CD14-positive monocyte (primary cell): ENCODE measurements around the gene EPHB2. TPM values are rescaled to one million over a fixed set of nuclear protein-coding genes. Genes with fewer than 3 reads are reported as not detected.

ENCODE experiments used
- DNase-seq, 3 donors: peaks; one replicate each; pipeline ENCODE4 v3.0.0-alpha.2; 2011 to 2022
- H2AFZ ChIP-seq: 2 replicates; pipeline ENCODE4 v1.6.0; 2012; ENCODE audit warnings: mild to moderate bottlenecking, low read depth, low read length, inconsistent platforms; ENCODE audit not compliant: insufficient read depth, poor library complexity, severe bottlenecking
- H3K27ac ChIP-seq, 2 donors: 1 replicate in 1 of 2; 2 replicates in 1 of 2; pipeline ENCODE4 v1.5.1; 2012 to 2013; ENCODE audit warnings: low read length in 2 of 2, control low read depth in 1 of 2, inconsistent platforms in 1 of 2, low read depth in 1 of 2, mild to moderate bottlenecking in 1 of 2
- H3K27me3 ChIP-seq, 2 donors: one replicate each; pipeline versions ENCODE4 v1.6.0 to v1.6.1; 2011 to 2013; ENCODE audit warnings: low read length in 2 of 2; ENCODE audit not compliant: control insufficient read depth in 2 of 2, insufficient read depth in 2 of 2
- H3K36me3 ChIP-seq, 2 donors: replicated peaks in 1 of 2; 1 replicate in 1 of 2; 2 replicates in 1 of 2; pipeline versions ENCODE4 v1.5.1 to v1.6.1; 2012 to 2013; ENCODE audit warnings: low read length in 2 of 2, control low read depth in 1 of 2, inconsistent platforms in 1 of 2, mild to moderate bottlenecking in 1 of 2; ENCODE audit not compliant: insufficient read depth in 2 of 2, control insufficient read depth in 1 of 2
- H3K4me1 ChIP-seq, 2 donors: 1 replicate in 1 of 2; 2 replicates in 1 of 2; pipeline versions ENCODE4 v1.5.1 to v1.6.1; 2012 to 2013; ENCODE audit warnings: low read length in 2 of 2, control low read depth in 1 of 2, inconsistent platforms in 1 of 2, mild to moderate bottlenecking in 1 of 2, moderate library complexity in 1 of 2; ENCODE audit not compliant: insufficient read depth in 2 of 2, control insufficient read depth in 1 of 2
- H3K4me2 ChIP-seq: replicated peaks from 2 replicates; pipeline ENCODE3; 2012; ENCODE audit warnings: low read length, moderate library complexity, mild to moderate bottlenecking; ENCODE audit not compliant: poor library complexity, severe bottlenecking; ENCODE audit errors: extremely low read depth
- H3K4me3 ChIP-seq, 3 experiments: fragments of 200-600 bp in 1 of 3; sonication (generic) in 1 of 3; replicated peaks in 1 of 3; 1 replicate in 2 of 3; 2 replicates in 1 of 3; pipeline ENCODE4 v1.5.1; 2011 to 2013; ENCODE audit warnings: low read length in 3 of 3, mild to moderate bottlenecking in 3 of 3, control low read depth in 2 of 3, low read depth in 2 of 3, inconsistent platforms in 1 of 3, moderate library complexity in 1 of 3
- H3K79me2 ChIP-seq: 2 replicates; pipeline ENCODE4 v1.6.0; 2012; ENCODE audit warnings: mild to moderate bottlenecking, control low read depth, inconsistent platforms, low read length, moderate library complexity; ENCODE audit not compliant: insufficient read depth
- H3K9ac ChIP-seq: 2 replicates; pipeline ENCODE4 v1.6.0; 2017; ENCODE audit warnings: low read length, mild to moderate bottlenecking; ENCODE audit not compliant: insufficient read depth, poor library complexity, severe bottlenecking
- H3K9me3 ChIP-seq, 2 donors: replicated peaks in 1 of 2; 1 replicate in 1 of 2; 2 replicates in 1 of 2; pipeline versions ENCODE4 v1.5.1 to v1.6.1; 2012 to 2013; ENCODE audit warnings: low read length in 2 of 2, control low read depth in 1 of 2; ENCODE audit not compliant: control insufficient read depth in 1 of 2, insufficient read depth in 1 of 2
- H4K20me1 ChIP-seq: 2 replicates; pipeline ENCODE4 v1.6.0; 2012; ENCODE audit warnings: mild to moderate bottlenecking, low read length, control low read depth, moderate library complexity; ENCODE audit not compliant: insufficient read depth
- H3K27ac Mint-ChIP-seq, 7 donors: one replicate each; pipeline ENCODE4 v1.8.0; 2020; ENCODE audit warnings: mild to moderate bottlenecking in 7 of 7, mixed read lengths in 7 of 7, moderate library complexity in 6 of 7, inconsistent platforms in 2 of 7
- H3K27me3 Mint-ChIP-seq, 3 donors: one replicate each; pipeline ENCODE4 v1.8.0; 2021 to 2022; ENCODE audit warnings: low read depth in 3 of 3, mild to moderate bottlenecking in 3 of 3, mixed read lengths in 3 of 3, moderate library complexity in 3 of 3, inconsistent platforms in 1 of 3
- H3K36me3 Mint-ChIP-seq, 2 donors: one replicate each; pipeline ENCODE4 v1.8.0; 2020; ENCODE audit warnings: mixed read lengths in 2 of 2, inconsistent platforms in 1 of 2, mild to moderate bottlenecking in 1 of 2
- H3K4me1 Mint-ChIP-seq: one replicate; pipeline ENCODE4 v1.8.0; 2020; ENCODE audit warnings: mild to moderate bottlenecking, mixed read lengths
- H3K4me3 Mint-ChIP-seq, 2 donors: one replicate each; pipeline ENCODE4 v1.8.0; 2020; ENCODE audit warnings: mild to moderate bottlenecking in 2 of 2, mixed read lengths in 2 of 2, moderate library complexity in 1 of 2
- H3K9me3 Mint-ChIP-seq, 7 donors: one replicate each; pipeline ENCODE4 v1.8.0; 2020 to 2022; ENCODE audit warnings: mixed read lengths in 7 of 7, mild to moderate bottlenecking in 6 of 7, moderate library complexity in 6 of 7, inconsistent platforms in 2 of 7
- CTCF ChIP-seq: fragments of 200-600 bp; IDR thresholded peaks from one replicate; pipeline ENCODE4 v1.8.0; 2022; ENCODE audit warnings: antibody characterized with exemption, mild to moderate bottlenecking
- WGBS: methylation state at CpG from one replicate; pipeline ENCODE4 v1.1.5; 2013; ENCODE audit warnings: missing lambda C conversion rate; ENCODE audit not compliant: insufficient coverage; 5-methylcytosine and 5-hydroxymethylcytosine counted together
- intact Hi-C, 2 donors: fragments of 100-400 bp; cut with micrococcal nuclease; formaldehyde crosslinking; loops; one replicate each; pipeline versions ENCODE4 v1.15.0 to v1.15.1; 2023
- polyA plus RNA-seq, 3 donors: library from polyadenylated mRNA; depleted of rRNA in 1 of 3; unstranded in 2 of 3; stranded (reverse) in 1 of 3; fragments of 300-500 nt in 2 of 3; fragments of >200 nt in 1 of 3; fragmentation: Illumina TruSeq in 2 of 3; gene quantifications; 1 replicate in 2 of 3; 2 replicates in 1 of 3; pipeline ENCODE4 v1.2.3, GENCODE V29; 2012 to 2021

EPHB2 gene
- polyA plus RNA-seq, 3 donors = 2.9 to 5.6 (median 3.4) TPM

GRCh38 chr1:22789356-22789994 lies 78.8 kb downstream of the EPHB2 start:
- H3K9me3 ChIP-seq = no peaks in the 10 kb centered on the region
- H3K36me3 Mint-ChIP-seq = peaks cover 0 to 4% of the 10 kb centered on the region in 2 donors
- no peak overlapping the region for H3K27ac ChIP-seq
- H3K9me3 Mint-ChIP-seq = no peaks in the 10 kb centered on the region
- no peak overlapping the region for H3K9ac ChIP-seq
- no peaks in the 10 kb centered on the region for H4K20me1 ChIP-seq
- no peaks in the 10 kb centered on the region for H3K4me1 ChIP-seq
- WGBS = 79% methylated on average over 5 of the region's 6 CpGs
- no peak overlapping the region for H3K27ac Mint-ChIP-seq
- H3K4me1 Mint-ChIP-seq = no peaks in the 10 kb centered on the region
- intact Hi-C loops = no loop called here
- DNase-seq = no peak
- no peak overlapping the region for H2AFZ ChIP-seq
- TF ChIP-seq CTCF = no peak
- H3K4me2 ChIP-seq = no peak overlapping the region
- H3K4me3 ChIP-seq = no peak overlapping the region
- H3K79me2 ChIP-seq = no peaks in the 10 kb centered on the region
- H3K27me3 Mint-ChIP-seq = peaks cover 5 to 16% (median 8%) of the 10 kb centered on the region in 3 donors
- H3K4me3 Mint-ChIP-seq = no peak overlapping the region
- H3K36me3 ChIP-seq = no peaks in the 10 kb centered on the region
- H3K27me3 ChIP-seq = no peaks in the 10 kb centered on the region

GRCh38 chr1:22790232-22791008 lies 79.8 kb downstream of the EPHB2 start:
- no peak for TF ChIP-seq CTCF
- 92% methylated on average over 7 of the region's 13 CpGs for WGBS
- no peaks in the 10 kb centered on the region for H4K20me1 ChIP-seq
- H3K4me2 ChIP-seq = no peak overlapping the region
- Mint-ChIP-seq H3K36me3 (no peaks in the 10 kb centered on the region), H3K9me3 (no peaks in the 10 kb centered on the region), H3K27ac (peak overlapping the region in 2 of 7 donors; percentile 30 to 31), H3K4me3 (no peak overlapping the region), H3K27me3 (peaks cover 5 to 16% (median 8%) of the 10 kb centered on the region in 3 donors), H3K4me1 (no peaks in the 10 kb centered on the region)
- no peak overlapping the region for H3K27ac ChIP-seq
- no peaks in the 10 kb centered on the region for H3K4me1 ChIP-seq
- no peaks in the 10 kb centered on the region for H3K27me3 ChIP-seq
- H3K9me3 ChIP-seq = no peaks in the 10 kb centered on the region
- intact Hi-C loops = no loop called here
- H3K79me2 ChIP-seq = no peaks in the 10 kb centered on the region
- no peak overlapping the region for H3K9ac ChIP-seq
- no peak for DNase-seq
- no peak overlapping the region for H3K4me3 ChIP-seq
- H3K36me3 ChIP-seq = no peaks in the 10 kb centered on the region
- no peak overlapping the region for H2AFZ ChIP-seq
